KMS-11 (cell line): ENCODE measurements around the gene JAK2.
"Not testable (repeated sequence)": the region's sequence is repeated elsewhere in the genome, so short reads cannot be mapped to it uniquely, and the experiment has no call there.

Source experiments
- H2AFZ ChIP-seq: fragments of 200-600 bp; sonication (generic); 2 replicates; pipeline ENCODE4 v1.6.1; 2016; ENCODE audit warnings: antibody characterized with exemption, mixed run types, low read depth
- H3K27ac ChIP-seq: fragments of 200-600 bp; sonication (generic); 2 replicates; pipeline ENCODE4 v1.6.1; 2016; ENCODE audit warnings: mild to moderate bottlenecking, mixed run types
- H3K27me3 ChIP-seq: fragments of 200-600 bp; sonication (generic); 2 replicates; pipeline ENCODE4 v1.6.1; 2017; ENCODE audit warnings: mild to moderate bottlenecking, low read depth, mixed run types, moderate library complexity; ENCODE audit not compliant: insufficient read depth
- H3K36me3 ChIP-seq: fragments of 200-600 bp; sonication (generic); 2 replicates; pipeline ENCODE4 v1.6.1; 2017; ENCODE audit warnings: mild to moderate bottlenecking, mixed run types; ENCODE audit not compliant: insufficient read depth
- H3K4me1 ChIP-seq: fragments of 200-600 bp; sonication (generic); 2 replicates; pipeline ENCODE4 v1.6.1; 2016; ENCODE audit warnings: mild to moderate bottlenecking, low read depth, mixed run types; ENCODE audit not compliant: poor library complexity, severe bottlenecking
- H3K4me2 ChIP-seq: fragments of 200-600 bp; sonication (generic); 2 replicates; pipeline ENCODE4 v1.7.0; 2016; ENCODE audit warnings: mild to moderate bottlenecking, mixed run types
- H3K4me3 ChIP-seq: fragments of 200-600 bp; sonication (generic); IDR thresholded peaks from 2 replicates; pipeline ENCODE4 v1.6.1; 2017; ENCODE audit warnings: low read depth, low read length, mixed read lengths; ENCODE audit not compliant: insufficient read depth
- H3K79me2 ChIP-seq: fragments of 200-600 bp; sonication (generic); 2 replicates; pipeline ENCODE4 v1.6.1; 2016; ENCODE audit warnings: low read depth, mixed run types; ENCODE audit not compliant: insufficient read depth
- H3K9ac ChIP-seq: fragments of 200-600 bp; sonication (generic); 2 replicates; pipeline ENCODE4 v1.6.1; 2016; ENCODE audit warnings: mild to moderate bottlenecking, mixed run types
- H4K20me1 ChIP-seq: fragments of 200-600 bp; sonication (generic); 2 replicates; pipeline ENCODE4 v1.6.1; 2016; ENCODE audit warnings: mild to moderate bottlenecking, mixed run types; ENCODE audit not compliant: insufficient read depth
- TF ChIP-seq, protein P1 (sequence below): fragments of 200-600 bp; sonication (generic); conservative IDR thresholded peaks from 2 replicates; pipeline ENCODE4 v1.6.1; 2017; ENCODE audit warnings: low read depth, mild to moderate bottlenecking, antibody characterized with exemption, low read length, moderate library complexity, mixed read lengths

JAK2 gene

DNA sequence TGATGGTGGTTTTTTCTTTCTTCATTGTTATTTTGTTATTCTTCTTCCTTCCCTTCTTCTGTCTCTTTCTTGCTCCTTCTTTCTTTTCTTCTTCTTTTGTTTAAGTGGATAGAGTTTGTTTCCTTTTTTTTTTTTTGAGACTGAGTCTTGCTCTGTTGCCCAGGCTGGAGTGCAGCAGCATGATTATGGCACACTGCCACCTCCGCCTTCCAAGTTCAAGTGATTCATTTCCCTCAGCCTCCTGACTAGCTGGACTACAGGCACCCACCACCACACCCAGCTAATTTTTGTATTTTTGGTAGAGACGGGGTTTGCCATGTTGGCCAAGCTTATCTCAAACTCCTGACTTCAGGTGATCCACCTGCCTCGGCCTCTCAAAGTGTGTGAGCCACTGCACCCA, 40.3 kb downstream of the JAK2 start:
- Histone ChIP-seq H3K4me1 (no peaks in the 10 kb centered on the region), H3K27me3 (no peaks in the 10 kb centered on the region), H3K4me2 (no peak overlapping the region), H4K20me1 (no peaks in the 10 kb centered on the region), H3K9ac (no peak overlapping the region), H3K4me3 (no peak overlapping the region), H3K27ac (no peak overlapping the region), H3K79me2 (no peaks in the 10 kb centered on the region), H3K36me3 (no peaks in the 10 kb centered on the region; the same call in 1 of the 2 replicates), H2AFZ (no peak overlapping the region)
- TF ChIP-seq, protein P1, sequence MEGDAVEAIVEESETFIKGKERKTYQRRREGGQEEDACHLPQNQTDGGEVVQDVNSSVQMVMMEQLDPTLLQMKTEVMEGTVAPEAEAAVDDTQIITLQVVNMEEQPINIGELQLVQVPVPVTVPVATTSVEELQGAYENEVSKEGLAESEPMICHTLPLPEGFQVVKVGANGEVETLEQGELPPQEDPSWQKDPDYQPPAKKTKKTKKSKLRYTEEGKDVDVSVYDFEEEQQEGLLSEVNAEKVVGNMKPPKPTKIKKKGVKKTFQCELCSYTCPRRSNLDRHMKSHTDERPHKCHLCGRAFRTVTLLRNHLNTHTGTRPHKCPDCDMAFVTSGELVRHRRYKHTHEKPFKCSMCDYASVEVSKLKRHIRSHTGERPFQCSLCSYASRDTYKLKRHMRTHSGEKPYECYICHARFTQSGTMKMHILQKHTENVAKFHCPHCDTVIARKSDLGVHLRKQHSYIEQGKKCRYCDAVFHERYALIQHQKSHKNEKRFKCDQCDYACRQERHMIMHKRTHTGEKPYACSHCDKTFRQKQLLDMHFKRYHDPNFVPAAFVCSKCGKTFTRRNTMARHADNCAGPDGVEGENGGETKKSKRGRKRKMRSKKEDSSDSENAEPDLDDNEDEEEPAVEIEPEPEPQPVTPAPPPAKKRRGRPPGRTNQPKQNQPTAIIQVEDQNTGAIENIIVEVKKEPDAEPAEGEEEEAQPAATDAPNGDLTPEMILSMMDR: no peak

DNA sequence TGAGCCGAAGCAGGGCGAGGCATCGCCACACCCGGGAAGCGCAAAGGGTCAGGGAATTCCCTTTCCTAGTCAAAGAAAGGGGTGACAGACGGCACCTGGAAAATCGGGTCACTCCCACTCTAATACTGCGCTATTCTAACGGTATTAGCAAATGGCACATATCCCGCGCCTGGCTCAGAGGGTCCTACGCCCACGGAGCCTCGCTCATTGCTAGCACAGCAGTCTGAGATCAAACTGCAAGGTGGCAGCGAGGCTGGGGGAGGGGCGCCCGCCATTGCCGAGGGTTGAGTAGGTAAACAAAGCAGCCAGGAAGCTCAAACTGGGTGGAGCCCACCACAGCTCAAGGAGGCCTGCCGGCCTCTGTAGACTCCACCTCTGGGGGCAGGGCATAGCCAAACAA, 46.9 kb downstream of the JAK2 start:
- H3K79me2 ChIP-seq, H3K4me2 ChIP-seq, H2AFZ ChIP-seq, H3K4me1 ChIP-seq, H3K27me3 ChIP-seq, H3K4me3 ChIP-seq, H3K27ac ChIP-seq, H3K9ac ChIP-seq, H4K20me1 ChIP-seq, H3K36me3 ChIP-seq: not testable (repeated sequence)

DNA sequence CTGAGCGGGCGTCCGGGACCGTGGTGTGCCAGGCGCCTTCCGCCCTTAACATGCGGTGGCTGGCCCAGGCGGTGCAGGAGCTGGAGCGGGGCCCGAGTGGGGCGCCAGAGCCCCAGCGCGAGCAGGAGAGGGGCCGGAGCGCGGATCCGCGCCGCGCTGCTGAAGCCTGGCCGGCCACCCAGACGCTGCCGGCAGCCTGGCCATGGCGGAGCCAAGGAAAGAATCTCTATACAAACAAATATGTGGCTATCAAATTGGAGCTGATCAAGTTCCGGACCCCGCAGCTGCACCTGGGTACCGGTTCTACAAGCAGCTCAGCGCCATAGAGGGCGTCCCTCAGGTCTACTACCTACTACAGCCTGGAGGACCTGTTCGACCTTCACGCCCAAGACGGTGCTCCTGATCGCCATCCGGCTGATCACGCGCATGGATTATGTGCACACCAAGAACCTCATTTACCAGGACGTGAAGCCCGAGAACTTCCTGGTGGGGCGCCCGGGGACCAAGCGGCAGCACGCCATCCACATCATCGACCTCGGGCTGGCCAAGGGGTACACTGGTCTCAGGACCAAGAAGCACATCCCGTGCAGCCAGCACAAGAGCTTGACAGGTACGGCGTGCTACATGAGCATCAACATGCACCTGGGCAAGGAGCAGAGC, 55.8 kb downstream of the JAK2 start:
- H3K4me3 ChIP-seq: no peak overlapping the region
- H4K20me1 ChIP-seq: no peaks in the 10 kb centered on the region
- no peak overlapping the region for H3K4me2 ChIP-seq
- H3K27ac ChIP-seq: no peak overlapping the region
- H3K27me3 ChIP-seq: no peaks in the 10 kb centered on the region
- H2AFZ ChIP-seq: no peak overlapping the region
- H3K79me2 ChIP-seq: no peaks in the 10 kb centered on the region
- no peaks in the 10 kb centered on the region for H3K4me1 ChIP-seq
- TF ChIP-seq, protein P1: no peak
- no peaks in the 10 kb centered on the region for H3K36me3 ChIP-seq
- no peak overlapping the region for H3K9ac ChIP-seq

DNA sequence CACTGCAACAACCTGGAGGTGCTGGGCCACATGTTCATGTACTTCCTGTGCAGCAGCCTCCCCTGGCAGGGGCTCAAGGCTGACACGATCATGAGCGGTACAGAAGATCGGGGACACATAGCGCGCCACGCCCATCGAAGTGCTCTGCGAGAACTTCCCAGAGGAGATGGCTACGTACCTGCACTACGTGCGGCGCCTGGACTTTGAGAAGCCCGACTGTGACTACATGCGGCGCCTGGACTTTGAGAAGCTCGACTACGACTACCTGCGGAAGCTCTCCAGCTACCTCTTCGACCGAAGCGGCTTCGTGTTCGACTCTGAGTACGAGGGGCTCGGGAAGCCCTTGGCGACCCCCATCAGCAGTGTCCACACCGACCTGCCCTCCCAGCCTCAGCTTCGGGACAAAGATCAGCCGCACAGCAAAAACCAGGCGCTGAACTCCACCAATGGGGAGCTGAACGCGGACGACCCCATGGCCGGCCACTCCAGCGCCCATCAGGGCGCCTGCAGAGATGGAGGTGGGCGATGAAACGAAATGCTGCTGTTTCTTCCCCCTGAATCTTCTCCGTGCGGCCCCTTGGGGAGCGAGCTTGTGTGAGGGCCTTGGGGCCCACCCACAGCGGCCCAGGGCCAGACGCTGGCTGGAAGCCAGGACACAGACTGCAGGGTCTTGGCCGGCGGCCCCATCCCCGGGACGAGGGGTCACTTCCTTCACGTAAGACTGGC, 56.5 kb downstream of the JAK2 start:
- Histone ChIP-seq H3K27me3 (no peaks in the 10 kb centered on the region), H3K4me1 (no peaks in the 10 kb centered on the region), H3K4me3 (no peak overlapping the region), H3K9ac (no peak overlapping the region), H4K20me1 (no peaks in the 10 kb centered on the region), H3K4me2 (no peak overlapping the region), H2AFZ (no peak overlapping the region), H3K36me3 (no peaks in the 10 kb centered on the region), H3K27ac (no peak overlapping the region), H3K79me2 (no peaks in the 10 kb centered on the region)
- TF ChIP-seq, protein P1: no peak

DNA sequence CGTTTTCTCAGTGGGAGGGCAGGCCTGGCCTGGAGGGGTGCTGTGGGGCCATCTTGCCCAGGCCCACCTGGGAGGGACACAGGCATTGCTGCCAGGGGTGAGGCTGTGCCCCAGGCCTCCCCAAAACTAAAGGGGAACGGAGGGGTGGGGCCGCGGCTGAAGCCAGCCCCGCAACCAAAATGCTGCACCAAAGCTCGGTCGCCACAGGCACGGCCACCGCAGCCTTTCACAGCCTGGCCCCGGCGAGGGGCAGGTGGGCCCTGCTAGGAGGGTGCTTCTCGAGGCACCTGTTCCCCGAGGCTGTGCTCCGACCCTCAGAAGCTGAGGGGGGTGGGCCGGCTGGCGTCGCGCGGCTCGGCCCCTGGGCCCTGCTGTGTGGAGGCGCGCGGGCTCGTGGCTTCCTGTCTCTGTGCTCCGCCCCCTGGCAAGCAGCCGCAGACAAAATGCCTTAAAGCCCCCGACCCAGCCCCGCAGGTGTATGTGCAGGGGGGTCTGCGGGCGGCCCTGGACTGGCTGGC, 57.6 kb downstream of the JAK2 start:
- TF ChIP-seq, protein P1: no peak
- Histone ChIP-seq H4K20me1 (no peaks in the 10 kb centered on the region), H3K27ac (no peak overlapping the region), H2AFZ (no peak overlapping the region), H3K79me2 (no peaks in the 10 kb centered on the region), H3K4me2 (no peak overlapping the region), H3K4me1 (no peaks in the 10 kb centered on the region), H3K27me3 (no peaks in the 10 kb centered on the region), H3K9ac (no peak overlapping the region), H3K36me3 (no peaks in the 10 kb centered on the region), H3K4me3 (no peak overlapping the region)
